ENCODE results near the gene CH25H.

CH25H gene

GRCh38 chr10:89159316-89159715 lies 47.8 kb downstream of the CH25H start:
- no peak overlapping the region for H3K4me3 ChIP-seq (ENCODE audit: low read length)
- TF ChIP-seq CTCF (IDR thresholded peaks at IDR 0.05; ENCODE audit: insufficient read depth, low read depth, low read length, missing control alignments): no peak
- no peak for DNase-seq (ENCODE audit: low read depth)

- H3K4me3 ChIP-seq (ENCODE audit: low read length): no peak overlapping the region
- TF ChIP-seq CTCF (IDR thresholded peaks at IDR 0.05; ENCODE audit: insufficient read depth, low read depth, low read length, missing control alignments): no peak
- peak; percentile 32 for DNase-seq (ENCODE audit: low read depth)
Measured at GRCh38 chr10:89158446-89158845, 48.7 kb downstream of the CH25H start.

- DNase-seq (ENCODE audit: low read depth): no peak
- no peak for TF ChIP-seq CTCF (IDR thresholded peaks at IDR 0.05; ENCODE audit: insufficient read depth, low read depth, low read length, missing control alignments)
- no peak overlapping the region for H3K4me3 ChIP-seq (ENCODE audit: low read length)
Measured at GRCh38 chr10:89156161-89156835, 50.8 kb downstream of the CH25H start.
